ENCODE measurements around the gene GLMP. TPM values are rescaled to one million over a fixed set of nuclear protein-coding genes. Genes with fewer than 3 reads are reported as not detected.
A peak's percentile ranks its signal among the peaks of the same experiment; 100 is the strongest.

Gene GLMP
- total RNA-seq, 1 donor from 2014 or later, result 43.6 TPM

- Histone ChIP-seq H2AFZ (ENCODE audit: low read depth, low read length) (no peak overlapping the region), H3K27ac (ENCODE audit: low read depth, low read length) (no peak overlapping the region), H3K79me2 (ENCODE audit: insufficient read depth, low read length) (no peaks in the 10 kb centered on the region), H3K9me3 (ENCODE audit: insufficient read depth, low read depth, low read length) (no peaks in the 10 kb centered on the region), H3K36me3 (ENCODE audit: insufficient read depth, low read length) (peaks cover 56% of the 10 kb centered on the region), H3K4me3 (ENCODE audit: insufficient read depth, low read depth, low read length) (no peak overlapping the region), H3K4me1 (ENCODE audit: insufficient read depth, low read length) (no peaks in the 10 kb centered on the region), H3K4me2 (ENCODE audit: low read length) (no peak overlapping the region), H3K27me3 (ENCODE audit: insufficient read depth, low read length) (no peaks in the 10 kb centered on the region), H3K9ac (ENCODE audit: low read length) (no peak overlapping the region), H4K20me1 (ENCODE audit: insufficient read depth, low read length) (peaks cover 50% of the 10 kb centered on the region)
- peaks cover 16% of the 10 kb centered on the region for H3K36me3 Mint-ChIP-seq (ENCODE audit: low read depth, unreplicated experiment)
- FAIRE-seq (no peak), DNase-seq (ENCODE audit: low read depth) (no peak)
- H3K27me3 Mint-ChIP-seq (ENCODE audit: low read depth, unreplicated experiment), result no peaks in the 10 kb centered on the region
- TF ChIP-seq EZH2 (IDR thresholded peaks at IDR 0.05; ENCODE audit: insufficient read depth, low read length), result no peak
- TF ChIP-seq, protein P1, sequence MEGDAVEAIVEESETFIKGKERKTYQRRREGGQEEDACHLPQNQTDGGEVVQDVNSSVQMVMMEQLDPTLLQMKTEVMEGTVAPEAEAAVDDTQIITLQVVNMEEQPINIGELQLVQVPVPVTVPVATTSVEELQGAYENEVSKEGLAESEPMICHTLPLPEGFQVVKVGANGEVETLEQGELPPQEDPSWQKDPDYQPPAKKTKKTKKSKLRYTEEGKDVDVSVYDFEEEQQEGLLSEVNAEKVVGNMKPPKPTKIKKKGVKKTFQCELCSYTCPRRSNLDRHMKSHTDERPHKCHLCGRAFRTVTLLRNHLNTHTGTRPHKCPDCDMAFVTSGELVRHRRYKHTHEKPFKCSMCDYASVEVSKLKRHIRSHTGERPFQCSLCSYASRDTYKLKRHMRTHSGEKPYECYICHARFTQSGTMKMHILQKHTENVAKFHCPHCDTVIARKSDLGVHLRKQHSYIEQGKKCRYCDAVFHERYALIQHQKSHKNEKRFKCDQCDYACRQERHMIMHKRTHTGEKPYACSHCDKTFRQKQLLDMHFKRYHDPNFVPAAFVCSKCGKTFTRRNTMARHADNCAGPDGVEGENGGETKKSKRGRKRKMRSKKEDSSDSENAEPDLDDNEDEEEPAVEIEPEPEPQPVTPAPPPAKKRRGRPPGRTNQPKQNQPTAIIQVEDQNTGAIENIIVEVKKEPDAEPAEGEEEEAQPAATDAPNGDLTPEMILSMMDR (IDR thresholded peaks at IDR 0.05; ENCODE audit: insufficient read depth, low read depth, low read length), result no peak
- no peaks in the 10 kb centered on the region for H3K9me3 Mint-ChIP-seq (ENCODE audit: unreplicated experiment)
- H3K4me1 Mint-ChIP-seq (ENCODE audit: low read depth, unreplicated experiment), result peaks cover 2% of the 10 kb centered on the region
- no peak overlapping the region for H3K27ac Mint-ChIP-seq (ENCODE audit: unreplicated experiment)
- H3K4me3 Mint-ChIP-seq (ENCODE audit: unreplicated experiment), result no peak overlapping the region
Observed at GRCh38 chr1:156253634-156254033, 41.8 kb downstream of the GLMP start.

DNA sequence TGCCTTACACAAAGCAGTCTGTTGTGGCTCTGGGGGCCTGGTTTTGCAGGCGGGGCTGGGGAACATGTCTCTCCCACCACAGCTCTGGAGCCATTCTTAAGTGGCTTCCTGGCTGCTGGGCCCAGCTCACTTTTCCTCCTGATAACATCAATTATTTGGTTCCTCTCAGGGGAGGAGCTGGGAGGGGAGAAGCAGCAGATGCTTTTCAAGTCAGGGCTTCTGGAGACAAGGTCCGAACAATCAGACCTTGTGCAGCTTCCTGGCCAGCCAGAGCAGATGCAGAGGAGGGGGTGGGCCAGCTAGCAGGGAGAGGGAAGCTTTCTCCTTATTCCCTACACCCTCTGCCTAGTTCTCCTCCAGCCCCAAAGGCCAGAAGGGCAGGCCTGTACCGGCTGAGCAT is 44.0 kb downstream of the GLMP start:
- H4K20me1 ChIP-seq (ENCODE audit: insufficient read depth, low read length), result peaks cover 36% of the 10 kb centered on the region
- Mint-ChIP-seq H3K4me1 (ENCODE audit: low read depth, unreplicated experiment) (peaks cover 3% of the 10 kb centered on the region), H3K27me3 (ENCODE audit: low read depth, unreplicated experiment) (no peaks in the 10 kb centered on the region), H3K4me3 (ENCODE audit: unreplicated experiment) (no peak overlapping the region), H3K27ac (ENCODE audit: unreplicated experiment) (peak overlapping the region; percentile 34), H3K36me3 (ENCODE audit: low read depth, unreplicated experiment) (peaks cover 9% of the 10 kb centered on the region), H3K9me3 (ENCODE audit: unreplicated experiment) (no peaks in the 10 kb centered on the region)
- peaks cover 3% of the 10 kb centered on the region for H3K4me1 ChIP-seq (ENCODE audit: insufficient read depth, low read length)
- no peak for FAIRE-seq
- H2AFZ ChIP-seq (ENCODE audit: low read depth, low read length), result no peak overlapping the region
- H3K9ac ChIP-seq (ENCODE audit: low read length), result no peak overlapping the region
- no peak overlapping the region for H3K27ac ChIP-seq (ENCODE audit: low read depth, low read length)
- no peaks in the 10 kb centered on the region for H3K9me3 ChIP-seq (ENCODE audit: insufficient read depth, low read depth, low read length)
- no peak for DNase-seq (ENCODE audit: low read depth)
- H3K4me2 ChIP-seq (ENCODE audit: low read length), result no peak overlapping the region
- no peaks in the 10 kb centered on the region for H3K27me3 ChIP-seq (ENCODE audit: insufficient read depth, low read length)
- peaks cover 43% of the 10 kb centered on the region for H3K36me3 ChIP-seq (ENCODE audit: insufficient read depth, low read length)
- no peak overlapping the region for H3K4me3 ChIP-seq (ENCODE audit: insufficient read depth, low read depth, low read length)
- H3K79me2 ChIP-seq (ENCODE audit: insufficient read depth, low read length), result no peaks in the 10 kb centered on the region
- TF ChIP-seq, protein P1 (IDR thresholded peaks at IDR 0.05; ENCODE audit: insufficient read depth, low read depth, low read length), result no peak
- TF ChIP-seq EZH2 (IDR thresholded peaks at IDR 0.05; ENCODE audit: insufficient read depth, low read length), result no peak

DNA sequence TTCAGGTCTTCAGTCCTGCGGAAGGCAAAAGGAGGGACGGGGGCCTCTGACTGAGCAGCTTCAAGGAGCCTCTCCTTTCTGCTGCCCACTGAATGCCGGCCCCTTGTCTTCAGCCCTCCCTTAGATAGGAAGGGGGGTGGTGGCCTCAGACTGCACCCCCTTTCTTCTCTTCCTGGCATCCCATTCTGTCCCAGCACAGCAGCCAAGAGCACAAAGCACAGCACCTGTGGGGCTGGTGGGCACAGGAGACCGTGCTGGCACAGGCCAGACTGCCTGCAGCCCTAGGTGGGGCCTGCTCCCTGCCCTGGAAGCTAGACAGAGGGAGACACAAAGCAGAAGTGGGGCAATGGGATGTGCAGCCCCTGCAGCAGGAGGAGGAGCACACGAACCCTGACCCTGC is 45.9 kb downstream of the GLMP start:
- Mint-ChIP-seq H3K4me3 (ENCODE audit: unreplicated experiment) (no peak overlapping the region), H3K27ac (ENCODE audit: unreplicated experiment) (no peak overlapping the region), H3K9me3 (ENCODE audit: unreplicated experiment) (no peaks in the 10 kb centered on the region), H3K36me3 (ENCODE audit: low read depth, unreplicated experiment) (peaks cover 7% of the 10 kb centered on the region), H3K27me3 (ENCODE audit: low read depth, unreplicated experiment) (peaks cover 5% of the 10 kb centered on the region), H3K4me1 (ENCODE audit: low read depth, unreplicated experiment) (peaks cover 3% of the 10 kb centered on the region)
- peaks cover 34% of the 10 kb centered on the region for H3K36me3 ChIP-seq (ENCODE audit: insufficient read depth, low read length)
- H3K4me2 ChIP-seq (ENCODE audit: low read length), result no peak overlapping the region
- H4K20me1 ChIP-seq (ENCODE audit: insufficient read depth, low read length), result peaks cover 27% of the 10 kb centered on the region
- H3K27ac ChIP-seq (ENCODE audit: low read depth, low read length), result no peak overlapping the region
- peaks cover 2% of the 10 kb centered on the region for H3K27me3 ChIP-seq (ENCODE audit: insufficient read depth, low read length)
- no peak overlapping the region for H2AFZ ChIP-seq (ENCODE audit: low read depth, low read length)
- no peaks in the 10 kb centered on the region for H3K9me3 ChIP-seq (ENCODE audit: insufficient read depth, low read depth, low read length)
- no peak overlapping the region for H3K9ac ChIP-seq (ENCODE audit: low read length)
- H3K4me3 ChIP-seq (ENCODE audit: insufficient read depth, low read depth, low read length), result no peak overlapping the region
- H3K79me2 ChIP-seq (ENCODE audit: insufficient read depth, low read length), result no peaks in the 10 kb centered on the region
- no peak for FAIRE-seq
- no peak for DNase-seq (ENCODE audit: low read depth)
- no peak for TF ChIP-seq EZH2 (IDR thresholded peaks at IDR 0.05; ENCODE audit: insufficient read depth, low read length)
- TF ChIP-seq, protein P1 (IDR thresholded peaks at IDR 0.05; ENCODE audit: insufficient read depth, low read depth, low read length), result no peak
- H3K4me1 ChIP-seq (ENCODE audit: insufficient read depth, low read length), result peaks cover 12% of the 10 kb centered on the region

Measured in astrocyte (in vitro differentiated cells and primary cell).